IMR-90 (cell line): ENCODE results near the gene SLC46A2. TPM values are rescaled to one million over a fixed set of nuclear protein-coding genes. Genes with fewer than 3 reads are reported as not detected.

Experiments
- ATAC-seq: fragments of 200-7000 bp; cut with Tn5 transposase; 2 replicates; pipeline ENCODE4 v1.9.1; 2020; ENCODE audit warnings: low read depth, mild to moderate bottlenecking, moderate library complexity
- BruUV-seq: library from RNA; stranded (reverse); fragments of 400-500 nt; replicated peaks from 2 replicates; lab custom pipeline; 2021; lab: Mats Ljungman, UMichigan
- CTCF ChIA-PET: fragments of 300-600 bp; formaldehyde crosslinking; extraction: SDS; loops from one replicate; lab custom pipeline; 2021; ENCODE audit warnings: antibody characterized with exemption; lab: Yijun Ruan, JAX
- POLR2A ChIA-PET: fragments of 300-600 bp; sonication (Branson Sonifier 250); formaldehyde crosslinking; loops from one replicate; lab custom pipeline; 2022; ENCODE audit warnings: antibody characterized with exemption; ENCODE audit not compliant: unreplicated experiment; lab: Charles Lee
- DNase-seq: peaks from one replicate; pipeline ENCODE4 v3.0.0; 2013
- H2AFZ ChIP-seq: replicated peaks from 2 replicates; pipeline ENCODE3; 2013; ENCODE audit warnings: low read length, mild to moderate bottlenecking; ENCODE audit not compliant: poor library complexity
- H2AK5ac ChIP-seq: 2 replicates; pipeline ENCODE4 v1.6.1; 2013; ENCODE audit warnings: low read depth, low read length, inconsistent platforms
- H2AK9ac ChIP-seq: replicated peaks from 2 replicates; pipeline ENCODE3; 2013; ENCODE audit warnings: mild to moderate bottlenecking, low read depth, low read length, moderate library complexity; ENCODE audit not compliant: poor library complexity
- H2BK120ac ChIP-seq: 2 replicates; pipeline ENCODE4 v1.6.1; 2013; ENCODE audit warnings: low read depth, low read length, inconsistent platforms
- H2BK15ac ChIP-seq: 3 replicates; pipeline ENCODE4 v1.6.1; 2013; ENCODE audit warnings: low read depth, low read length, inconsistent platforms
- H2BK20ac ChIP-seq: 2 replicates; pipeline ENCODE4 v1.6.1; 2013; ENCODE audit warnings: low read depth, mild to moderate bottlenecking, inconsistent platforms, low read length, moderate library complexity
- H2BK5ac ChIP-seq: 2 replicates; pipeline ENCODE4 v1.6.1; 2013; ENCODE audit warnings: mild to moderate bottlenecking, low read depth, low read length, inconsistent platforms; ENCODE audit not compliant: poor library complexity, severe bottlenecking
- H3K14ac ChIP-seq: replicated peaks from 2 replicates; pipeline ENCODE4 v1.6.1; 2013; ENCODE audit warnings: low read depth, low read length, inconsistent platforms
- H3K18ac ChIP-seq: 2 replicates; pipeline ENCODE4 v1.6.1; 2013; ENCODE audit warnings: low read depth, low read length, control low read depth
- H3K23ac ChIP-seq: 2 replicates; pipeline ENCODE4 v1.6.1; 2013; ENCODE audit warnings: low read depth, low read length, inconsistent platforms
- H3K27ac ChIP-seq: 2 replicates; pipeline ENCODE4 v1.5.1; 2013; ENCODE audit warnings: mild to moderate bottlenecking, control low read depth, low read length; ENCODE audit not compliant: insufficient read depth
- H3K27me3 ChIP-seq: 2 replicates; pipeline ENCODE4 v1.6.1; 2013; ENCODE audit warnings: low read length; ENCODE audit not compliant: control insufficient read depth, insufficient read depth
- H3K36me3 ChIP-seq: 2 replicates; pipeline ENCODE4 v1.6.1; 2013; ENCODE audit warnings: low read length, mixed read lengths; ENCODE audit not compliant: control insufficient read depth, insufficient read depth
- H3K4ac ChIP-seq: 2 replicates; pipeline ENCODE4 v1.6.1; 2013; ENCODE audit warnings: low read depth, low read length, inconsistent platforms
- H3K4me1 ChIP-seq: 2 replicates; pipeline ENCODE4 v1.6.1; 2013; ENCODE audit warnings: low read length, mixed read lengths; ENCODE audit not compliant: control insufficient read depth, insufficient read depth
- H3K4me2 ChIP-seq: 2 replicates; pipeline ENCODE4 v1.6.1; 2013; ENCODE audit warnings: low read depth, mild to moderate bottlenecking, control low read depth, low read length, moderate library complexity
- H3K4me3 ChIP-seq: 2 replicates; pipeline ENCODE4 v1.5.1; 2013; ENCODE audit warnings: low read depth, mild to moderate bottlenecking, control low read depth, low read length, moderate library complexity; ENCODE audit not compliant: insufficient read depth
- H3K56ac ChIP-seq: 2 replicates; pipeline ENCODE4 v1.6.1; 2013; ENCODE audit warnings: low read length, inconsistent platforms; ENCODE audit not compliant: insufficient read depth; ENCODE audit errors: extremely low read depth
- H3K79me1 ChIP-seq, 2 experiments: 2 replicates each; pipeline ENCODE4 v1.6.1; 2013; ENCODE audit warnings: low read length in 2 of 2, inconsistent platforms in 1 of 2, low read depth in 1 of 2
- H3K9ac ChIP-seq: 2 replicates; pipeline ENCODE4 v1.6.1; 2013; ENCODE audit warnings: low read depth, low read length, control low read depth
- H3K9me1 ChIP-seq: 2 replicates; pipeline ENCODE4 v1.6.1; 2013; ENCODE audit warnings: low read length, inconsistent platforms; ENCODE audit not compliant: insufficient read depth
- H3K9me3 ChIP-seq: 2 replicates; pipeline ENCODE4 v1.6.1; 2013; ENCODE audit warnings: low read length; ENCODE audit not compliant: control insufficient read depth, insufficient read depth
- H4K20me1 ChIP-seq: 2 replicates; pipeline ENCODE4 v1.6.1; 2013; ENCODE audit warnings: low read length, inconsistent platforms; ENCODE audit not compliant: insufficient read depth
- H4K5ac ChIP-seq: 2 replicates; pipeline ENCODE4 v1.6.1; 2013; ENCODE audit warnings: mild to moderate bottlenecking, low read depth, low read length, control low read depth
- H4K8ac ChIP-seq, 2 experiments: 2 replicates each; pipeline ENCODE4 v1.6.1; 2013; ENCODE audit warnings: low read depth in 2 of 2, low read length in 2 of 2, control low read depth in 1 of 2, inconsistent platforms in 1 of 2
- H4K91ac ChIP-seq: 2 replicates; pipeline ENCODE4 v1.6.1; 2013; ENCODE audit warnings: low read depth, low read length, inconsistent platforms; ENCODE audit not compliant: insufficient read depth
- BHLHE40 ChIP-seq: fragments of 150-350 bp; IDR thresholded peaks from 2 replicates; pipeline ENCODE4 v1.6.1; 2016; ENCODE audit warnings: mild to moderate bottlenecking, low read depth, low read length
- CEBPB ChIP-seq: IDR thresholded peaks from 2 replicates; pipeline ENCODE4 v1.6.1; 2012; ENCODE audit warnings: low read depth, low read length, improper control_type of control experiment
- CHD1 ChIP-seq: IDR thresholded peaks from 2 replicates; pipeline ENCODE4 v1.6.1; 2012; ENCODE audit warnings: low read depth, low read length, improper control_type of control experiment
- FOS ChIP-seq: fragments of 150-350 bp; IDR thresholded peaks from 2 replicates; pipeline ENCODE4 v1.6.1; 2016; ENCODE audit warnings: low read depth, low read length
- MAFK ChIP-seq: IDR thresholded peaks from 2 replicates; pipeline ENCODE4 v1.6.1; 2012; ENCODE audit warnings: low read depth, low read length, improper control_type of control experiment
- MAZ ChIP-seq: IDR thresholded peaks from 2 replicates; pipeline ENCODE4 v1.6.1; 2012; ENCODE audit warnings: low read depth, mild to moderate bottlenecking, low read length, improper control_type of control experiment, moderate library complexity, borderline replicate concordance
- MXI1 ChIP-seq: IDR thresholded peaks from 2 replicates; pipeline ENCODE4 v1.6.1; 2012; ENCODE audit warnings: low read depth, mild to moderate bottlenecking, low read length, moderate library complexity, borderline replicate concordance
- NFE2L2 ChIP-seq: fragments of 150-350 bp; IDR thresholded peaks from 2 replicates; pipeline ENCODE4 v1.6.1; 2016; ENCODE audit warnings: low read depth, mild to moderate bottlenecking, low read length
- POLR2A ChIP-seq: IDR thresholded peaks from 2 replicates; pipeline ENCODE4 v1.6.1; 2012; ENCODE audit warnings: mild to moderate bottlenecking, low read depth, low read length
- RAD21 ChIP-seq: IDR thresholded peaks from 2 replicates; pipeline ENCODE4 v1.6.1; 2012; ENCODE audit warnings: low read length, improper control_type of control experiment
- RCOR1 ChIP-seq: IDR thresholded peaks from 2 replicates; pipeline ENCODE4 v1.6.1; 2012; ENCODE audit warnings: mild to moderate bottlenecking, low read length, improper control_type of control experiment; ENCODE audit not compliant: insufficient replicate concordance
- RFX5 ChIP-seq: IDR thresholded peaks from 2 replicates; pipeline ENCODE4 v1.8.0; 2012; ENCODE audit warnings: low read depth, mild to moderate bottlenecking, low read length, moderate library complexity
- SMC3 ChIP-seq: fragments of 150-350 bp; IDR thresholded peaks from 2 replicates; pipeline ENCODE4 v1.6.1; 2016; ENCODE audit warnings: low read depth, mild to moderate bottlenecking, antibody characterized with exemption, low read length, moderate library complexity
- WGBS, 2 experiments: methylation state at CpG; one replicate each; pipeline versions ENCODE4 v1.1.5 to v1.1.7; 2013; ENCODE audit warnings: missing lambda C conversion rate in 2 of 2; ENCODE audit not compliant: insufficient read length in 1 of 2; ENCODE audit errors: extremely low coverage in 2 of 2; 5-methylcytosine and 5-hydroxymethylcytosine counted together
- dilution Hi-C: fragments of 300-500 bp; cut with HindIII; formaldehyde crosslinking; loops from one replicate; pipeline ENCODE4 v1.14.3; 2018; ENCODE audit warnings: low sequenced_read_pairs; ENCODE audit not compliant: unreplicated experiment
- in situ Hi-C: fragments of 300-500 bp; cut with MboI; formaldehyde crosslinking; loops from 3 replicates; pipeline ENCODE4 v1.14.3; 2019; ENCODE audit warnings: low sequenced_read_pairs, inconsistent platforms, mixed read lengths
- intact Hi-C: fragments of 100-400 bp; cut with micrococcal nuclease; formaldehyde crosslinking; loops from 2 replicates; pipeline ENCODE4 v1.10.0; 2022
- polyA plus RNA-seq, 3 experiments: library from polyadenylated mRNA; depleted of rRNA; stranded (reverse); fragments of >200 nt; gene quantifications; 2 replicates each; pipeline ENCODE4 v1.2.3, GENCODE V29; 2012; ENCODE audit warnings: low replicate concordance in 1 of 3
- total RNA-seq: library from RNA; depleted of rRNA; stranded (reverse); fragments of >200 nt; gene quantifications from 2 replicates; pipeline ENCODE4 v1.2.3, GENCODE V29; 2012
- TF ChIP-seq, protein P1 (sequence below): fragments of 150-350 bp; IDR thresholded peaks from 2 replicates; pipeline ENCODE4 v1.6.1; 2016; ENCODE audit warnings: low read depth, mild to moderate bottlenecking, low read length, moderate library complexity, borderline replicate concordance
- TF ChIP-seq, protein P2 (sequence below): fragments of 150-350 bp; IDR thresholded peaks from 2 replicates; pipeline ENCODE4 v1.6.1; 2017; ENCODE audit warnings: mild to moderate bottlenecking, antibody characterized with exemption, low read length, low read depth
- TF ChIP-seq, protein P3 (sequence below): conservative IDR thresholded peaks from 2 replicates; pipeline ENCODE4 v1.5.1; 2012; ENCODE audit warnings: mild to moderate bottlenecking, low read depth, low read length, improper control_type of control experiment

SLC46A2 gene
- total and polyA plus RNA-seq, 2 of the 4 experiments (the other 2 are of a cell fraction), result not detected

DNA sequence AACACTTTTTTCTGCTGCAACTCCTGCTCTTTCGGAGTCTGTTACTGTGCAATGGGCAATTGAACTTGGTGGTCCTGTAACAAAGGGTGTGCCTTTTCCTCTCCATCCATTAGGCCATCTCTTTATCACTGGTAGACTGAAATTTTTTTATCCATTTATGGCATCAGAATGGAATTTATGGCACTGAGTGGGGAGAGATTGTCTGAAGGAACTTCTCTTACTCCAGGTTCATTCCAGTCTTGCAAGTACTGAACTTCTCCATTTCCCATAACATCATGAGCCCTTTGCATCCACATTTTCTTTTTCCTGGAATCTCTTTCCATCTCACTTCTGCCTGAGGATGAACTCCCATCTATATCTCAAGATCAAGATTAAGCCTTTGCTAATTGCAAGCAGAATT lies 10.0 kb downstream of the SLC46A2 start:
- H4K91ac ChIP-seq, result no peak overlapping the region
- H2AK9ac ChIP-seq, result no peak overlapping the region
- POLR2A ChIA-PET, result no interaction called here
- no peak overlapping the region for H3K18ac ChIP-seq
- no TSS peak for BruUV-seq
- peaks cover 5% of the 10 kb centered on the region; the same call in 1 of the 2 replicates for H3K36me3 ChIP-seq
- in situ Hi-C loops (no loop called here), intact Hi-C loops (no loop called here), dilution Hi-C loops (no loop called here)
- H3K9me3 ChIP-seq, result no peaks in the 10 kb centered on the region
- no peak overlapping the region for H2BK120ac ChIP-seq
- H3K4me1 ChIP-seq, result peaks cover 5% of the 10 kb centered on the region
- no peak overlapping the region for H4K8ac ChIP-seq
- ATAC-seq, result no peak
- no peaks in the 10 kb centered on the region for H4K20me1 ChIP-seq
- WGBS, 2 experiments, result no CpG with 5 or more reads among the region's 1 CpG
- H3K4ac ChIP-seq, result no peak overlapping the region
- H2AFZ ChIP-seq, result no peak overlapping the region
- H3K79me1 ChIP-seq, result no peaks in the 10 kb centered on the region
- H3K27ac ChIP-seq, result no peak overlapping the region
- no peak for DNase-seq
- no peaks in the 10 kb centered on the region for H3K27me3 ChIP-seq
- CTCF ChIA-PET, result interaction anchor here (2.0 kb wide), 1 partner anchor 22 kb away, joined by 5 read pairs; no protein-coding TSS in a partner anchor
- no peak overlapping the region for H2BK15ac ChIP-seq
- H3K9me1 ChIP-seq, result no peaks in the 10 kb centered on the region
- H3K56ac ChIP-seq, result no peak overlapping the region
- no peak overlapping the region for H2AK5ac ChIP-seq
- H3K4me2 ChIP-seq, result no peak overlapping the region
- H3K9ac ChIP-seq, result no peak overlapping the region
- no peak overlapping the region for H2BK20ac ChIP-seq
- no peak overlapping the region for H3K14ac ChIP-seq
- no peak overlapping the region for H4K5ac ChIP-seq
- no peak overlapping the region for H3K23ac ChIP-seq
- no peak overlapping the region for H2BK5ac ChIP-seq
- H3K4me3 ChIP-seq, result no peak overlapping the region
- TF ChIP-seq SMC3, result no peak
- TF ChIP-seq RAD21, result no peak
- TF ChIP-seq, protein P1, sequence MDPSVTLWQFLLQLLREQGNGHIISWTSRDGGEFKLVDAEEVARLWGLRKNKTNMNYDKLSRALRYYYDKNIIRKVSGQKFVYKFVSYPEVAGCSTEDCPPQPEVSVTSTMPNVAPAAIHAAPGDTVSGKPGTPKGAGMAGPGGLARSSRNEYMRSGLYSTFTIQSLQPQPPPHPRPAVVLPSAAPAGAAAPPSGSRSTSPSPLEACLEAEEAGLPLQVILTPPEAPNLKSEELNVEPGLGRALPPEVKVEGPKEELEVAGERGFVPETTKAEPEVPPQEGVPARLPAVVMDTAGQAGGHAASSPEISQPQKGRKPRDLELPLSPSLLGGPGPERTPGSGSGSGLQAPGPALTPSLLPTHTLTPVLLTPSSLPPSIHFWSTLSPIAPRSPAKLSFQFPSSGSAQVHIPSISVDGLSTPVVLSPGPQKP, result no peak
- no peak for TF ChIP-seq NFE2L2
- TF ChIP-seq MAFK, result no peak
- TF ChIP-seq, protein P2, sequence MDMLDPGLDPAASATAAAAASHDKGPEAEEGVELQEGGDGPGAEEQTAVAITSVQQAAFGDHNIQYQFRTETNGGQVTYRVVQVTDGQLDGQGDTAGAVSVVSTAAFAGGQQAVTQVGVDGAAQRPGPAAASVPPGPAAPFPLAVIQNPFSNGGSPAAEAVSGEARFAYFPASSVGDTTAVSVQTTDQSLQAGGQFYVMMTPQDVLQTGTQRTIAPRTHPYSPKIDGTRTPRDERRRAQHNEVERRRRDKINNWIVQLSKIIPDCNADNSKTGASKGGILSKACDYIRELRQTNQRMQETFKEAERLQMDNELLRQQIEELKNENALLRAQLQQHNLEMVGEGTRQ, result no peak
- TF ChIP-seq BHLHE40, result no peak
- no peak for TF ChIP-seq MXI1
- no peak for TF ChIP-seq MAZ
- no peak for TF ChIP-seq RFX5
- no peak for TF ChIP-seq FOS
- TF ChIP-seq RCOR1, result no peak
- TF ChIP-seq CHD1, result no peak
- TF ChIP-seq CEBPB, result no peak
- TF ChIP-seq, protein P3, sequence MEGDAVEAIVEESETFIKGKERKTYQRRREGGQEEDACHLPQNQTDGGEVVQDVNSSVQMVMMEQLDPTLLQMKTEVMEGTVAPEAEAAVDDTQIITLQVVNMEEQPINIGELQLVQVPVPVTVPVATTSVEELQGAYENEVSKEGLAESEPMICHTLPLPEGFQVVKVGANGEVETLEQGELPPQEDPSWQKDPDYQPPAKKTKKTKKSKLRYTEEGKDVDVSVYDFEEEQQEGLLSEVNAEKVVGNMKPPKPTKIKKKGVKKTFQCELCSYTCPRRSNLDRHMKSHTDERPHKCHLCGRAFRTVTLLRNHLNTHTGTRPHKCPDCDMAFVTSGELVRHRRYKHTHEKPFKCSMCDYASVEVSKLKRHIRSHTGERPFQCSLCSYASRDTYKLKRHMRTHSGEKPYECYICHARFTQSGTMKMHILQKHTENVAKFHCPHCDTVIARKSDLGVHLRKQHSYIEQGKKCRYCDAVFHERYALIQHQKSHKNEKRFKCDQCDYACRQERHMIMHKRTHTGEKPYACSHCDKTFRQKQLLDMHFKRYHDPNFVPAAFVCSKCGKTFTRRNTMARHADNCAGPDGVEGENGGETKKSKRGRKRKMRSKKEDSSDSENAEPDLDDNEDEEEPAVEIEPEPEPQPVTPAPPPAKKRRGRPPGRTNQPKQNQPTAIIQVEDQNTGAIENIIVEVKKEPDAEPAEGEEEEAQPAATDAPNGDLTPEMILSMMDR, result no peak
- no peak for TF ChIP-seq POLR2A
